ENCODE results near the gene GFRA1.

Gene GFRA1

DNA sequence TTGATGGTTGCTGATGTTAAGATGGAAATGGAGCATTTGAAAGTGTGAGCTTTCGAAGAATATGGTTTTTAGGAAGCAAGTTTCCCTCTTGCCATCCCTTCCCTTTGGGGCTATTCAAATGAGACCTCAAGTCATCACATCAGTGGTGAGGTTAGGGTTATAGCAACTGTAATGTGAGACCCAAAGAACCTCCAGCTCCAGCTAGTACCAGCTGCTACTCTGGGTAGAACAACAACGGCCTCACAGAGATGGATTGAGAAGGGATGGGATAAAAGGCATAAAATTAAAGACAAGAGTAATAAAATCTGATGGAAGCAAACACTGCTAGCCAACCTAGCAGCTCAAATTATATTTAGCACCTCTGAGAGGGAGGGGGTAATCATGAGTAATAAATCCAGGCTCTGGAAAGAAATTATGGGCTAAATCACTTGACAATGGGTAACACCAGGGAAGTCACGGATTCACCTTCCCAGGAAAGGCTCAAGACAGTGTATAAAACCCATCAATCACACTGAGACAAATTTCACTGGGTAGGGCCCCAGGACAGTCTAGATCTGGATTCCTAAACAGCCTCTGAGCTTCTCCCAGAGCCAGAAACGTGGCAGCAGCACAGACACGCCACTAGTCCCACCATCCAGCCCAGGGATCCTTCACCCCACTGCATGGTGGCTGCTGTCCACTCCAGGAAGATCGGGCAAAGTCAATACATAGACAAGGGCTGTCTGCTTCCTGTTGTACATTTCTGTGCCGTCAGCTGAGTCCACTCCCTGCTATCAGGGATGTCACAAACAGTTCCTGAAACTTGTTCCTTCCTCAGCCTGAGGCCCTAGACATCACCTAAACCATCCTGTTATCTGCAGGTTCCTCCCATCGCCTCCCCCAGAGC, 151.1 kb downstream of the GFRA1 start:
- DNase-seq: no peak

DNA sequence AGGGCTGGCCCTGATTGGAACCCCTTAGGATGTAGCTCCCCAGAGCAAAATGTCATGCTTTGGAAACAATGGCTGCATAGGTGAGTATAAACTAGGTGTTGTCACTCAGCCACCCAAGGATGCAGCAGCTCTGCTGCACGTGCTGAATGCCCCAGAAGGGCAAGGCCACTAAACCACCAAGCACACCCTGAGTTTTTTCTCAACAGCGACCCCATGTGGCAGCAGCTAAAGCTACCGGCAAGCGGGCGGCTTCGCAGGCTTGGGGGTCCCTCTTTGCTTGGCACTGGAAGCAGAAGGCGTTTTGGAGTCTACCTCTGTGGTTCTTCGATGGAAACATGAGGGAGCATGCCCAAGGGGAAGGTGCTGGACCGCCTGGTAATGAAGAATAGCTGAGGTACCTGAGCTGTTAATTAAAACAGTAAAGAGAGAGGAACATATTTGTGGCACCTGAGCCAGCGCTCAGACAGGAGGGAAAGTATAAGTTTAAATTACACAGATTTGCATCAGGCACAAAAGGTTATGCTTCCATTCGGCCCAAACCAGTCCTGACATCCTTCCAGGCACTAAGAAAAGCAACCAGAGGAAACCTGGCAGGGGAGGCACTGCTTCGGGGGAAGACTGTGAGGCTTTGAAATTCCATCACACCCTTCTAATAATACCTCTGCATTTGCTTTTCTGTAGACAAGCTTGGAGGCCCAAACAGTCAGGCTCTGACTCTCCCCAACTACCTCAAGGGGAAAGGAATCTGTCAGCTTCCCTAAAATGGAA, 152.1 kb downstream of the GFRA1 start:
- DNase-seq: no peak

DNA sequence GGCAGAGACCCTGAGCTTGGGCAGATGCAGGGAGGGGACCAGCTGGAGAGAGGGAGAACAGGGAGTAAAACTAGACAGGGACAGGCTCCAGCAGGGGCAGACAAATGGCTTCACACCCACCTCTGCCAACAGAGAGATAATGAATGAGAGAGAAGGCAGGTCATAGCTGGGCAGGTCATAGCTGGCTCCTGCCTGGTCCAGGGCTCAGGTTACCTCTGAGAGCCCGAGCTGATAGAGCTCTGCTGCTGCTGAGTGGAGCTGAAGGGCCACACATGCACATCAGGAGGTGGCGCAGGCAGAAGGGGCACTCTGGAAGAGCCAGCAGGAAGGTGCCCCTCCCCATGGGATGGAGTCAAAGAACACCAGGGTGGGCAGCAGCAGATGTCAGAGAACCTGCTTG, 154.2 kb downstream of the GFRA1 start:
- no peak for DNase-seq

DNA sequence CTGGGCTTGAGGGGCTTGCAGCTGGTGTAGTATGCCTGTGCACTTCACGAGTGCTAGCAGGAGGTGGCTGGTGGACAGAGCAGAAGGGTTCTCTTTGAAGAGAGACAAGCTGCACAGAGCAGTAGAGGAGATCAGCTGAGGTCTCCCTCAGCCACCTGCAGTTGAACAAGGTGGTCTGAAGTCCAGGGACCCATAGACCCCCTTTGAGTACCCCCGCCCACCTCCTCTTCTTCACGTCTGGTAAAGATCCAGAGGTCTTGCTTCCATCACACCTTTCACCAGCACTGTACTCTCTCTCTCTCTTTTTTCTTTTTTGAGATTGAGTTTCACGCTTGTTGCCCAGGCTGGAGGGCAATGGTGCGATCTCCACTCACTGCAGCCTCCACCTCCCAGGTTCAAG, 157.2 kb downstream of the GFRA1 start:
- DNase-seq: no peak

DNA sequence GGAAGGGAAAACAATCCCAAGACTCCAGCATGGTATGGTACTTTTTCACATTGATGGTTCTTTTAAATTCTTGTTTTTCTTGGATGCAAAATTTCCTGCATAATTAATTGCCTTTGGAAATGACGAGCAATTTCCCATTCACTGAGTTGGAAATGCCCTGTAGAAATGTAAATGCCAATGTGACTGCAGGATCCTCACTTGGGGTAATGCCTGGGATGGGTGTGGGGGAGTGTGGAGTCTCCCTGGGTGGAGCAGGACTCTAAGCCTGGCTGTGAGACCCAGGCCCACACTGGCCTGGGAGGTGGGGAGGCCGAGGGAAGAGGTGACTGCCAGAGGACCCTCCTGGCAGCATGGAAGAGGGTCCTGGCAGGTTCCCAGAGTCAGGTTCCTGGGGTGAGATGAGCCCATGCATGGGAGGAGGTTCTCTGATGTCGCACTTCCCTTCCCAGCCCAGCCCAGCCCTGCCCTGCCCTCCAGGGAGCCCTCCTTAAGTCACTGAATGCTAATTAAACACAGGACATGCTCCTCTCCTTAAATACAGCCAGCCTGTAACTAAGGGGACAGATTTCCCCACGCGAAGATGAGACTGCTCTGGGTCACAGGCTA, 157.9 kb downstream of the GFRA1 start:
- DNase-seq: no peak

DNA sequence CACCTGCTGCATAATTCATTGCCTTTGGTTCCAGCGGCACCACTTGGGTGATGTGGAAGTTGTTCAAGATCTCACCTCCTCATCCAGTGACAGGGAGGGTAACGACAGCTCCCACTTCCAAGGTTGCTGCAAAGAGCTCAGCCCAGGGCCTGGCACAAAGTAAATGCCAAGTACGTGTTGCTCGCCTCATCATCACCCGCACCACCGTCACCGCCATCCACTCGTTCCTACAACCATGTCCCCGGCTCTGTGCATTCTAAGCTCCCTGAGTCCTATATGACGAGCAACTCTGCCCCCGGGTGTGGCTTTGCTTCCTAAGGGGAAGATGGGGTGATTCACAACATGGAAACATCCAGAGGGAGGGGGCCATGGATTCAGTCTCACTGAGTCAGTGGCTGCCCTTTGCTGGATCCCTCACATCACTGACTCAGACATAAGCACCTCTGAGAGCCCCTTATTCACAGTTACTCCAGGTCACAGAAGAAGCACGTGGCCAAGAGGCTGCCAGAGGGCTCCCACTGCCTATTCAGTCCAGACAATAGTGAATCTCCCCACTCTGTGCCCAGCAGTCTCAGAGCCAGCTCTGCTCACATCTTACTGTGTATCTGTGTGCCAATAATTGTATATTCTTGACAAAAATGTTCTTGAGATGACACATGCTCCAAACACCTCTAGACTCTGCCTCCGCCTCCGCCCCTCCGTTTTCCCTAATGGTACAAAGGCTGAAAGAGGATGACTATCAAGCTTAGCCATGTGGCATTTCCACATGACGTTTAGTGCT, 159.1 kb downstream of the GFRA1 start:
- no peak for DNase-seq

DNA sequence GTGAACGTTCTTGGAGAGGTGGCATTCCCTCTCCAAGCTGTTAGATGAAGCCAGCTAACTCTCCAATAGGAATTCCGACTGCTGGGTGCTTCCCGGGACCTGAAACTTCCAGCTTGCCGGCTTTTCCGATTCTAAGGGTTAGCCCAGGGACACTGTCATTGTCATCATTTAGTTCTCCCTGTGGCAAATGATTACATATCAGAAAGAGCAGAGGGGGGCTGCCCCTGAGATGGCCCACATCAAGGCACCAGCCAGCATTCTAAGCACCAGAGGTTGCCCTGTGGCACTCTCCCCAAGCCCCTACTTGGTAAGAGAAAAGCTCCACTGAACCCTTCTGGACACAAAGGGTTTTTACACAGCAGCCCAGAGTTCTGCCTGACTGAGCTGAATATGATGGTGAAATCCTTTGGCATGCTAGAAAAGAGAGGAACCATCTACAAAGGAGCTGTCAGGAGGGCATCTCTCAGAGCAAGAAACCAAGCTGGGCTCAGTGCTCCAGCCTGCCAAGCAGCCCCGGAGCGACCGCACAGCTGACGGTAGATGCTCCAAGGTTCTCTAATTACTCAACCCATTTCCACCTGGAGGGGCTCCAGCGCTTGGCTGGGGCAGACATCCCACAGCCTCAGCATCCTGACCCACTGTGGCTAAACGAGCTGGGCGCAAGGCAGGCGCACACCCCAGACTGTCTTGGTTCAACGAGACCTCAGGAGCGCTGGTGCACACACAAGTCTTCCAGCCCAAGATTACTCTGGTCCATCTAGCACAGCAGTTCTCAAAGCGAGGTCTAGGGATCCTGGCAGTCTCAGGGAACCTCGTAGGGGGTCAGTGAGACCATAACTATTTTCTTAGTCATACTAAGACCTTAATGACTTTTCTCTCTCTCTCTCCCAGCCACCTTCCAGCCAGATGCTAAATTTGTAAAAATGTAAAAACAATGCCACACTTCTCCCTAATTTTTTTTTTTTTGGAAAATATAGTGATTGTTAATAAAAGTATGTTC, 160.5 kb downstream of the GFRA1 start:
- DNase-seq: no peak

DNA sequence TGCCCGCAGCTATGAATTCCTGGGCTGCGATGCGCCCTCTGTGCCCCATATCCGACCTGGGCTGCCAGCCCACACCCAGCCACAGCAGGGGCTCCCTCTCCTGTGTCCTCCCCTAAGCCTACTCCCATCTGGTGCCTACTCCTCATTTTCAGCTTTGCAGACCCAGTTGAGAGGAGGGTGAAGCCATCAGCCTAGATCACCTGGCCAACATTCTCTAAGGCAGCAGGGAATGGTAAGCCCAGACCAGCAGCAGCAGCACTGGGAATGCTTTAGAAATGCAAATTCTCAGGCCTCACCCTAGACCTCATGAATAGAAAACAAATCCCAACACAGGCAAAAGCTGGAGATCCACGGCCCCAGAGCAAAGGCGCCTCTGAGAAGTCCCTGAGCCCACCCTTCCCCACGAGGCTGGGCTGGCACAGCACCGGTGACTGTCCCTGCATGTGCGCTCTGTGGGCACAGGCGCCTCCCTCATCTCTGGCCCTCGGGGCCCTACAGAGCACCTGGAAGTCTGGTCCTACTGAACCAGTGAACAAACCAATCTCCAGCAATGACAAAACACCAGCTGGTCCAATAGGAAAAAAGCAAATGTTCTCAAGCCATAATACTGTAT, 161.4 kb downstream of the GFRA1 start:
- DNase-seq: no peak

DNA sequence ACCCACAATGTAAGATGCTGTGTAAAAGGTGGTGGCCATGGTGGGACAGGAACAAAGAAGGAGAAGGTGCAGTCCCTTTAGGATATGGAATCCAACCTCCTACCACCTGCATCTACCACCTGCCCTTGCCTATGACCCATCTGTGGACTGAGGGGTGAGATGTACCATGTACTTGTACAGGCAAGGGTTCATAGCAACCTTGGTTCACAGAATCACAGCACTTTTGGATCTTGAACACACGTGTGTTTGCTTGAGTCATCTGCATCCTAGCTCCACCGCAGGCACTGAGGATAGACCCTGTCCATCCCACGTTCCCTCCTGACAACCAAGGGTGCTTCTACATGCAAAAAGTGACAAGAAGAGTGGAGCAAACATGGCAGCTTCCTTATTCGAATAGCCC, 162.3 kb downstream of the GFRA1 start:
- no peak for DNase-seq

DNA sequence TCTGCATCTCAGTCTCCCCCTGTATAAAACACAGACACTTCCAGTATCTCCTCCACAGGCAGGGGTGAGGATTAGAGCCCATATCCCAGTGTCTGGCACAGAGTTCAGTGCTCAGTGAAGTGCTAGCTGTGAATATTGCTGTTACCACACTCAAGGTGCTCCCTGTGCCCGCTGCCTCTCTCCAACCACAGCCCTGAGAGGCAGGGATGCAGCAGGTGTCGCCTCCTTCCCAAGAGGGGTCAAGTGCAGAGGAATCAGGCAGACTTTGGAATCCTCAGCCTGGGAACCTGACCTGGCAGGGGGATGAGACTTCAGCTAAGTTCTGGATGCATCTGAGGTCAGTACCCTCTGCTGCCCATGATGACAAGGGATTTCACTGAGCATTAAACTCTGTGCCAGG, 163.1 kb downstream of the GFRA1 start:
- DNase-seq: no peak

DNA sequence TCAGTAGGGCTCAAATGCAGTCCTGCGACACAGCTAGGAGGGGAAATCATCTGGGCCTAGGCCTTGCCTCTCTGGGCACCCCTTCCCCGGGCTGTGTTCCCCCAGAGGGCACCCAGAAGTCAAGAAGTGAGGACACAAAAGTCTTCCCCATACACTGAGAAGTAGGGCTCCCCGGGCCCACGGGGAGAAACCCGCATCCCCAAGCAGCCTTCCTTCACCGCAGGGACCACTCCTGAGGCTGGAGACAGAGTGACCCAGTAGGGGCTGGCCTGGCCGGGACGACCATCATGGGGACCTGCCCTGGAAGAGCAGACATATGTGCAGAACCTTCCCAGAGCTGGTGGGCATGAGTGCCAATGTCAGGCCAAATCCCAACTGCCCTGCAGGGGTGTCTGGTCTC, 163.5 kb downstream of the GFRA1 start:
- DNase-seq: no peak

DNA sequence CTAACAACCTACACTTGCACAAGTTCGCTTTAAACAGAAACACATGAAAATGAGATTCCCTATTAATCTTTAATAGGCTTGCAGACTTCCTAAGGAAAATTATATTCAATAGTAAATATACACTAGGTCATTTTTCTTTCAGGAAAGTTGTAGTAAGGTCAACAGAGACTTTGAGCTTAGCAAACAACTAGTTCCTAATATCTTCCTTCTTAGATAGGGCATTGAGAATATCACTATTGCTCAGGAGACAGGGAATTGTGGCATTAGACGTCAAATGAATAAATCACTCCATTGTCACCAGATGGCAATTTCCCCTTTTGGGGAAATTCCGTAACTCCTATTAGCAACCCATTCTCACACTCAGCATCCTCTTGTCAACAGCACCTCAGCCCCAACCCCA, 164.9 kb downstream of the GFRA1 start:
- DNase-seq: no peak

DNA sequence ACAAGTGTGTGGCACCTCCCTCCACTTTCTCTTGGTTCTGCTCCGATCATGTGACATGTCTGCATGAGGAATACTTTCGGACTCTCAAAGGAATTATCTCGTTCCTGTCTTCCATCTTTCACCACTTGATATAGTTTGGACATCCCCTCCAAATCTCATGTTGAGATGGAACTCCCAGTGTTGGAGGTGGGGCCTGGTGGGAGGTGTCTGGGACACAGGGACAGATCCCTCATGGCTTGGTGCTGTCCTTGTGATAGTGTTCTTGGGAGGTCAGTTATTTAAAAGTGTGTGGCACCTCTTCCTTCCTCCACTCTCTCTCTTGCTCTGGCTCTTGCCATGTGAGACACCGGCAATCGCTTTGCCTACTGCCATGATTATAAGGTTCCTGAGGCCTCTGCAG, 166.4 kb downstream of the GFRA1 start:
- DNase-seq: no peak

DNA sequence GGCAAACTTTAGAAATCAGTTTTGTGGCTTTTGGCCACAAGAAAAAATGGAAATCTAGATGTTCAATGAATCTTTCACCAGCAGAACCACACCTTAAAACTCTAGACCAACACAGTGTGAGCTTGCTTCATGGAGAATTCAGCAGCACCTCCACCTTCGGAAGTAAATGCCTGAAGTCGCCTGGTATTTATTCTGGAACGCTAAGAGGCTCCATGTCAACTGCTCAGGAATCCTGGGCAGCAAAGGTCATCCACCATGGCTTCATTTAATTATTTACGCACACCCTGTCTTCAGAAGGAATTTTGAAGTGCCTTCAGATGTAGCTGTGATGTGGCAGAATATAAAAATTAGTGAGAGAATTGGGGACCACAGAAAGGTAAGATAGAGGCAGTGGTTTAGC, 167.7 kb downstream of the GFRA1 start:
- DNase-seq: no peak

DNA sequence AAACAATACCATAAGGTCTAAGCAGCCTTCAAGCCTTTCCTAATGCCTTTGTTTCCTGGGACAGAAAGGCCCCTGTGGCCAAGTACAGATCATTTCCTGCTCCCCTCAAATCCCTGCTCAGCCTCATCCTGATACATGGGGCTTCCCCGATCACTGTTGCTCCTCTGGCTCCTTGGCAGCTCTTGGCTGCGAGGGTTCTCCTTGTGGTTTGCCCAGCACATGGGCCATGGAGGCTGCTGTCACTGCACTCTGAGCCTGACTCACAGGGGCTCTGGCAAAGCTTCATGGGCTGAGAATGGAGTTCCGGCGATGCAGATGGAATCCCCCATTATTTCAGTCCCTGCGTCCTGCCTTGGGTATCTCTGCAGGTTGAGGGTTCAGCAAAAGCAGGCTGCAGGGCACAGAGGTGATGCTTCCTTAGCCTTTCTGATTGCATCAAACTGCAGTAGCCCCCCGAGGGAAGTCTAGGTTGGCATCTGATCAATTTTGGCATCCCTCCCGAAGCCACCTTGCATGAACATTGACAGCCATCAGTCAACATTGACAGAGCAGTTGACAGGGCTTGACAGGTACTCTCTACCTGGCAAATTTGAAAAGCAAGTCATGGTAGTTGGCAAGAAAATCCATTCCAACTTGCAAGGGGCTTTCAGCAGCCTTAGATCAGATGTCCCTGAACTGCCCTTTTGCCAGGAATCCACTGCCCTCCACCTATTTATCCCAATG, 168.6 kb downstream of the GFRA1 start:
- no peak for DNase-seq

DNA sequence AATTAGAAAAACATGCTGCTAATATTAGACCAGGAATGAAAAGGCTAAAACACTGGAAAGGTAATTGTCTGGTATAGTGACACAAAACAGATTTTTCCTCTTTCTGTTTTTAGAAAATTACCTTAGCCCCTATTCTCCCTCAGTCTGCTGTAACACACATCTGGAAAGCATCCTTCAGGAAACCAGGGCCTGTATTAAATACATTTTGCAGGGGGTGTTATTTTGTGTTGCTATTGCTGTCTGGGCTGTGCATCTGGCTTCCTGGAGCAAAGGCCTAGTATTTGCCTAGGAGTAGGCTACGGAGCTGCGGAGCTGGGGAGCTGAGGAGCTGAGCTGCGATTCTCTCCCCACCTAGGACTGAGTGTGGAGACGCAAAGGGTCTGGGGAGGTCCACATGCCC, 169.3 kb downstream of the GFRA1 start:
- no peak for DNase-seq

DNA sequence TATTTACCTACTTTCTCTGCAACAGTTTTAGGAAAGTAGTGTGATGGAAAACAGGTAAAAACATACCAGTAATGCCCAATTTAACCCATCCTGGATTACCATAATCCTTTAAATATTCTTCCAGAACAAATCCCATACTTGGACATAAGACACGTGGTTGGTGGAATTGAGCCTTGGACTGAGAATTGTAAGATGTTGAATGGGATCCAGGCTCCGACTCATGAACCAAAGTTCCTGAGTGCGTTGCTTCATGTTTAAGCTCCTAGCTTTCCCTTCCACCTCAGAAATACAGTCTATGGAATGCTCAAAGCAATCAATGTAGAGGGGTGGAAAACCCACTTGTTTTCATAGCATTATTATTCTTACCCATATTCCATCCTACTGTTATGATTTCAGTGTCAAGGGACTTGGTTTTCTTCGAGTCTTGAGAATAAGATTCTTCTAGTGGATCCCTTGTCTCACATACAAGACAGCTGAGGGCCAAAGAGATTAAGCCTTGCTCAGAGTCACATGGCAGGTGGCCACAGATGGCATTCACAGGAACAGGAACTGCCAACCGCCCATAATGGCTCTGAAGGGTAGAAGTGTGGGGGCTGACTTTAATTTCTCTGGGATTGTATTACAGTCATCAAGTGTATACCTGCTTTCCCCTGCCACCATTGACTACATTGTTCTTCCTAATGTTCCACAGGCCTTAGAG, 171.2 kb downstream of the GFRA1 start:
- no peak for DNase-seq

DNA sequence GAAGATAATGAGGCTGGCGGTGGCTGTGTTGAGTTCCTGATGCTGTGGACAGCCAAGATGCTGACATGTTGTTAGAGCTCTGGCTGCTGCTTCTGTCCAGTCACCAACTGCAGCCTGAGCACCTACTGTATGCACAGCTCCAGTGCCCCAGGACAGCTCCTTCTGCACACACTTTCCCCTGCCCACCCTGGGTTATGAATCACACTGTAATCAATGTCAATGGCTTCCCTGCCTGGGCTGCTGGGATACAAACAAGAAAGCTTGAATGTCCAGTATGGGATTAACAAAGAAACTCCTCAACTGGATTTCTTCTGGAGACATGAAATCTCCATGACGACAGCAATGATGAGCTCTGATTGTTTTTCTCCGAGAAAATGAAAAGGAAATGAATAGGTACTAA, 172.0 kb downstream of the GFRA1 start:
- DNase-seq: no peak

DNA sequence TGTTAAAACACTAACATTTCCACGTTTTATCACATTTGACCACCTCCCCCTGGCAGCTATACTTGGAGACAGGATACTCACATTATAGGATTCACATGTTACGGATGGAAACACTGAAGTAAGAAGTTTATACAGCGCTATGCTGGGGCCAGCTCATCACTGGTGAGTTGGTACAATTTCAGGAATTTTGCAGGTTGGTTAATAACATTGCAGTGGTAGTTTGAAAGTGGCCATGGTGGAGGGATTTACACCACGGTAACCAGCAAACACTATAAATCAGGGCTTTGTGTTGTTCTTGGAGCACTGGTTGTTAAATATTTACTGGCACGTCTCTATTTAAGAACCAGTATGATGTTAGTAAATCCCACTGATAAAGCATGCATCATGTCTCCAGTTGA, 174.0 kb downstream of the GFRA1 start:
- no peak for DNase-seq

DNA sequence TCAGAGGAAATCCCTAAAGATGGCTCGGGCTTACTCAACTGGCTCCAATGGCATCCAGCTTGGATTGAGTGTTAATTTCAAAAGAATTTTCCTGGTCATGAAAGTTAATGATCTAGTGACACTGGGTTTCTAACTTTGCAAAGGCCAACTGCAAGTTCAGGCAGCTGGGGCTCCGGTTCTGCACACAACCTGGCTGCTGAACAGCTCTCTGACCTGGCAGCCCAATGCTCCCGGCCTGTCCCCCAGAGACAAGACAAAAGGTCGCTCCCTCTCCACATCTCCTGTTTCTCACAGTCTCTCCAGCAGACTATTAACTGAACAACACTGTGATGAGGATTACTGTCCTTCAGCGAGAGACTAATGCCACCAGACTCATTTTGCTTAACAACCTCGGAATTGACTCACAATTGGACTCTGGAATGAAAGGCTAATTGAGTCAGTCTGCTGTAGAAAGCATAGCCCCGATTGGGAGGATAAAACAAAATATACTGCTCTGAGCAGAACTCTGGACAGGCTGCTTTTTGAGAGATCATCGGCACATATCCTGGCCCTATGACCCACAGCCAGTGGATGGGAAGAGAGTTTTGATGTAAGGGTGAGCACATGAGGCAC, 174.5 kb downstream of the GFRA1 start:
- no peak for DNase-seq
